ENCODE measurements around the gene NCKAP5.

The NCKAP5 gene

GRCh38 chr2:133603109-133603508 lies 34.8 kb upstream of the NCKAP5 start:
- WGBS (ENCODE audit: insufficient coverage), result 92% methylated on average over 7 of the region's 10 CpGs
- no peaks in the 10 kb centered on the region for H3K4me1 ChIP-seq (ENCODE audit: control extremely low read depth in 1 of 4, control insufficient read depth in 4 of 4, insufficient read depth in 4 of 4, low read length in 3 of 4)
- POLR2A ChIA-PET, result no interaction called here
- H3K9me3 ChIP-seq (ENCODE audit: control extremely low read depth in 1 of 5, control insufficient read depth in 4 of 5, insufficient read depth in 2 of 5, low read depth in 1 of 5, low read length in 4 of 5), result no peaks in the 10 kb centered on the region
- no peak overlapping the region for H3K4me3 ChIP-seq (ENCODE audit: control insufficient read depth in 1 of 7, extremely low read depth in 1 of 7, insufficient read depth in 4 of 7, low read depth in 2 of 7, low read length in 6 of 7)
- no peaks in the 10 kb centered on the region for H3K27me3 ChIP-seq (replicated peaks in 2 of 5; ENCODE audit: control insufficient read depth in 4 of 5, insufficient read depth in 5 of 5, low read length in 4 of 5)
- CTCF ChIA-PET, result no interaction called here
- H3K36me3 ChIP-seq (ENCODE audit: control insufficient read depth in 4 of 4, insufficient read depth in 4 of 4, low read length in 3 of 4), result no peaks in the 10 kb centered on the region
- no peak overlapping the region for H3K27ac ChIP-seq (ENCODE audit: insufficient read depth in 1 of 2, low read depth in 1 of 2, low read length in 2 of 2, poor library complexity in 1 of 2, severe bottlenecking in 2 of 2)
- no peak for DNase-seq

- CTCF ChIA-PET, result no interaction called here
- H3K27ac ChIP-seq (ENCODE audit: insufficient read depth in 1 of 2, low read depth in 1 of 2, low read length in 2 of 2, poor library complexity in 1 of 2, severe bottlenecking in 2 of 2), result no peak overlapping the region
- POLR2A ChIA-PET, result no interaction called here
- no peaks in the 10 kb centered on the region for H3K4me1 ChIP-seq (ENCODE audit: control extremely low read depth in 1 of 4, control insufficient read depth in 4 of 4, insufficient read depth in 4 of 4, low read length in 3 of 4)
- no peaks in the 10 kb centered on the region for H3K9me3 ChIP-seq (ENCODE audit: control extremely low read depth in 1 of 5, control insufficient read depth in 4 of 5, insufficient read depth in 2 of 5, low read depth in 1 of 5, low read length in 4 of 5)
- H3K36me3 ChIP-seq (ENCODE audit: control insufficient read depth in 4 of 4, insufficient read depth in 4 of 4, low read length in 3 of 4), result no peaks in the 10 kb centered on the region
- DNase-seq, result no peak
- H3K27me3 ChIP-seq (replicated peaks in 2 of 5; ENCODE audit: control insufficient read depth in 4 of 5, insufficient read depth in 5 of 5, low read length in 4 of 5), result no peaks in the 10 kb centered on the region
- WGBS (ENCODE audit: insufficient coverage), result 89% methylated on average over 4 of the region's 4 CpGs
- no peak overlapping the region for H3K4me3 ChIP-seq (ENCODE audit: control insufficient read depth in 1 of 7, extremely low read depth in 1 of 7, insufficient read depth in 4 of 7, low read depth in 2 of 7, low read length in 6 of 7)
These were observed 34.3 kb upstream of the NCKAP5 start for GRCh38 chr2:133602538-133602937.

- CTCF ChIA-PET, result no interaction called here
- WGBS (ENCODE audit: insufficient coverage), result 84% methylated on average over 13 of the region's 13 CpGs
These were observed 32.1 kb upstream of the NCKAP5 start for GRCh38 chr2:133600266-133600928.

GRCh38 chr2:133599811-133600210 lies 31.5 kb upstream of the NCKAP5 start:
- no peaks in the 10 kb centered on the region for H3K27me3 ChIP-seq (replicated peaks in 2 of 5; ENCODE audit: control insufficient read depth in 4 of 5, insufficient read depth in 5 of 5, low read length in 4 of 5)
- CTCF ChIA-PET, result no interaction called here
- no peak overlapping the region for H3K27ac ChIP-seq (ENCODE audit: insufficient read depth in 1 of 2, low read depth in 1 of 2, low read length in 2 of 2, poor library complexity in 1 of 2, severe bottlenecking in 2 of 2)
- H3K36me3 ChIP-seq (ENCODE audit: control insufficient read depth in 4 of 4, insufficient read depth in 4 of 4, low read length in 3 of 4), result no peaks in the 10 kb centered on the region
- no peaks in the 10 kb centered on the region for H3K9me3 ChIP-seq (ENCODE audit: control extremely low read depth in 1 of 5, control insufficient read depth in 4 of 5, insufficient read depth in 2 of 5, low read depth in 1 of 5, low read length in 4 of 5)
- POLR2A ChIA-PET, result no interaction called here
- no peak overlapping the region for H3K4me3 ChIP-seq (ENCODE audit: control insufficient read depth in 1 of 7, extremely low read depth in 1 of 7, insufficient read depth in 4 of 7, low read depth in 2 of 7, low read length in 6 of 7)
- H3K4me1 ChIP-seq (ENCODE audit: control extremely low read depth in 1 of 4, control insufficient read depth in 4 of 4, insufficient read depth in 4 of 4, low read length in 3 of 4), result no peaks in the 10 kb centered on the region
- no peak for DNase-seq
- WGBS (ENCODE audit: insufficient coverage), result 89% methylated on average over 10 of the region's 10 CpGs

More at GRCh38 chr2:133600266-133600928, 32.1 kb upstream of the NCKAP5 start:
- DNase-seq, result no peak
- POLR2A ChIA-PET, result no interaction called here
- Histone ChIP-seq H3K4me1 (ENCODE audit: control extremely low read depth in 1 of 4, control insufficient read depth in 4 of 4, insufficient read depth in 4 of 4, low read length in 3 of 4) (no peaks in the 10 kb centered on the region), H3K36me3 (ENCODE audit: control insufficient read depth in 4 of 4, insufficient read depth in 4 of 4, low read length in 3 of 4) (no peaks in the 10 kb centered on the region), H3K27ac (ENCODE audit: insufficient read depth in 1 of 2, low read depth in 1 of 2, low read length in 2 of 2, poor library complexity in 1 of 2, severe bottlenecking in 2 of 2) (no peak overlapping the region), H3K9me3 (ENCODE audit: control extremely low read depth in 1 of 5, control insufficient read depth in 4 of 5, insufficient read depth in 2 of 5, low read depth in 1 of 5, low read length in 4 of 5) (no peaks in the 10 kb centered on the region), H3K27me3 (replicated peaks in 2 of 5; ENCODE audit: control insufficient read depth in 4 of 5, insufficient read depth in 5 of 5, low read length in 4 of 5) (no peaks in the 10 kb centered on the region), H3K4me3 (ENCODE audit: control insufficient read depth in 1 of 7, extremely low read depth in 1 of 7, insufficient read depth in 4 of 7, low read depth in 2 of 7, low read length in 6 of 7) (no peak overlapping the region)

- CTCF ChIA-PET, result no interaction called here
- DNase-seq, result no peak
- H3K4me1 ChIP-seq (ENCODE audit: control extremely low read depth in 1 of 4, control insufficient read depth in 4 of 4, insufficient read depth in 4 of 4, low read length in 3 of 4), result no peaks in the 10 kb centered on the region
These were observed 31.0 kb upstream of the NCKAP5 start for GRCh38 chr2:133599211-133599803.

GRCh38 chr2:133598769-133599168 lies 30.5 kb upstream of the NCKAP5 start:
- DNase-seq, result no peak
- H3K9me3 ChIP-seq (ENCODE audit: control extremely low read depth in 1 of 5, control insufficient read depth in 4 of 5, insufficient read depth in 2 of 5, low read depth in 1 of 5, low read length in 4 of 5), result no peaks in the 10 kb centered on the region
- no peak overlapping the region for H3K27ac ChIP-seq (ENCODE audit: insufficient read depth in 1 of 2, low read depth in 1 of 2, low read length in 2 of 2, poor library complexity in 1 of 2, severe bottlenecking in 2 of 2)
- no peak overlapping the region for H3K4me3 ChIP-seq (ENCODE audit: control insufficient read depth in 1 of 7, extremely low read depth in 1 of 7, insufficient read depth in 4 of 7, low read depth in 2 of 7, low read length in 6 of 7)
- H3K36me3 ChIP-seq (ENCODE audit: control insufficient read depth in 4 of 4, insufficient read depth in 4 of 4, low read length in 3 of 4), result no peaks in the 10 kb centered on the region
- WGBS (ENCODE audit: insufficient coverage), result 75% methylated on average over 2 of the region's 2 CpGs
- no peaks in the 10 kb centered on the region for H3K4me1 ChIP-seq (ENCODE audit: control extremely low read depth in 1 of 4, control insufficient read depth in 4 of 4, insufficient read depth in 4 of 4, low read length in 3 of 4)
- H3K27me3 ChIP-seq (replicated peaks in 2 of 5; ENCODE audit: control insufficient read depth in 4 of 5, insufficient read depth in 5 of 5, low read length in 4 of 5), result peaks cover 0 to 2% (median 0%) of the 10 kb centered on the region in 5 experiments
- ChIA-PET POLR2A (no interaction called here), CTCF (no interaction called here)

More at GRCh38 chr2:133599211-133599803, 31.0 kb upstream of the NCKAP5 start:
- Histone ChIP-seq H3K36me3 (ENCODE audit: control insufficient read depth in 4 of 4, insufficient read depth in 4 of 4, low read length in 3 of 4) (no peaks in the 10 kb centered on the region), H3K4me3 (ENCODE audit: control insufficient read depth in 1 of 7, extremely low read depth in 1 of 7, insufficient read depth in 4 of 7, low read depth in 2 of 7, low read length in 6 of 7) (no peak overlapping the region), H3K9me3 (ENCODE audit: control extremely low read depth in 1 of 5, control insufficient read depth in 4 of 5, insufficient read depth in 2 of 5, low read depth in 1 of 5, low read length in 4 of 5) (no peaks in the 10 kb centered on the region), H3K27ac (ENCODE audit: insufficient read depth in 1 of 2, low read depth in 1 of 2, low read length in 2 of 2, poor library complexity in 1 of 2, severe bottlenecking in 2 of 2) (no peak overlapping the region), H3K27me3 (replicated peaks in 2 of 5; ENCODE audit: control insufficient read depth in 4 of 5, insufficient read depth in 5 of 5, low read length in 4 of 5) (no peaks in the 10 kb centered on the region)
- WGBS (ENCODE audit: insufficient coverage), result 100% methylated on average over 1 of the region's 5 CpGs
- POLR2A ChIA-PET, result no interaction called here

- CTCF ChIA-PET, result no interaction called here
- no peak for DNase-seq
- WGBS (ENCODE audit: insufficient coverage), result 89% methylated on average over 4 of the region's 4 CpGs
These were observed 28.6 kb upstream of the NCKAP5 start for GRCh38 chr2:133596701-133597393.

More at GRCh38 chr2:133596701-133597393, 28.6 kb upstream of the NCKAP5 start:
- H3K4me1 ChIP-seq (ENCODE audit: control extremely low read depth in 1 of 4, control insufficient read depth in 4 of 4, insufficient read depth in 4 of 4, low read length in 3 of 4), result no peaks in the 10 kb centered on the region
- peaks cover 0 to 2% (median 0%) of the 10 kb centered on the region in 5 experiments for H3K27me3 ChIP-seq (replicated peaks in 2 of 5; ENCODE audit: control insufficient read depth in 4 of 5, insufficient read depth in 5 of 5, low read length in 4 of 5)
- no peak overlapping the region for H3K4me3 ChIP-seq (ENCODE audit: control insufficient read depth in 1 of 7, extremely low read depth in 1 of 7, insufficient read depth in 4 of 7, low read depth in 2 of 7, low read length in 6 of 7)
- no peak overlapping the region for H3K27ac ChIP-seq (ENCODE audit: insufficient read depth in 1 of 2, low read depth in 1 of 2, low read length in 2 of 2, poor library complexity in 1 of 2, severe bottlenecking in 2 of 2)
- H3K9me3 ChIP-seq (ENCODE audit: control extremely low read depth in 1 of 5, control insufficient read depth in 4 of 5, insufficient read depth in 2 of 5, low read depth in 1 of 5, low read length in 4 of 5), result no peaks in the 10 kb centered on the region
- POLR2A ChIA-PET, result no interaction called here
- H3K36me3 ChIP-seq (ENCODE audit: control insufficient read depth in 4 of 4, insufficient read depth in 4 of 4, low read length in 3 of 4), result no peaks in the 10 kb centered on the region

Data from common myeloid progenitor, CD34-positive (primary cell).